Mesenchymal stem cell (in vitro differentiated cells and primary cell): ENCODE measurements around the gene CCR3.
A peak's percentile ranks its signal among the peaks of the same experiment; 100 is the strongest.

Experiments
- DNase-seq: peaks from one replicate; pipeline ENCODE4 v3.0.0-alpha.2; 2013
- H2AFZ ChIP-seq: one replicate; pipeline ENCODE4 v1.6.1; 2013; ENCODE audit warnings: low read depth, mild to moderate bottlenecking, control low read depth, inconsistent platforms, low read length, moderate library complexity
- H2AK5ac ChIP-seq: 2 replicates; pipeline ENCODE4 v1.6.1; 2013; ENCODE audit warnings: low read length, moderate library complexity, mild to moderate bottlenecking, inconsistent platforms; ENCODE audit not compliant: severe bottlenecking
- H2BK120ac ChIP-seq: one replicate; pipeline ENCODE4 v1.6.1; 2013; ENCODE audit warnings: low read depth, mild to moderate bottlenecking, inconsistent platforms, low read length, moderate library complexity
- H2BK12ac ChIP-seq, 2 experiments: one replicate each; pipeline ENCODE4 v1.6.1; 2013; ENCODE audit warnings: inconsistent platforms in 2 of 2, low read length in 2 of 2, mild to moderate bottlenecking in 2 of 2, moderate library complexity in 2 of 2, control low read depth in 1 of 2
- H2BK15ac ChIP-seq: one replicate; pipeline ENCODE4 v1.6.1; 2013; ENCODE audit warnings: mild to moderate bottlenecking, low read depth, inconsistent platforms; ENCODE audit not compliant: poor library complexity, severe bottlenecking
- H2BK5ac ChIP-seq: 2 replicates; pipeline ENCODE4 v1.6.1; 2013; ENCODE audit warnings: low read depth, mild to moderate bottlenecking, low read length, control low read depth, inconsistent platforms; ENCODE audit not compliant: poor library complexity, severe bottlenecking
- H3K14ac ChIP-seq, 2 experiments: one replicate each; pipeline ENCODE4 v1.6.1; 2013; ENCODE audit warnings: inconsistent platforms in 2 of 2, low read length in 2 of 2, control low read depth in 1 of 2, mild to moderate bottlenecking in 1 of 2, moderate library complexity in 1 of 2
- H3K18ac ChIP-seq, 2 experiments: one replicate each; pipeline ENCODE4 v1.6.1; 2013; ENCODE audit warnings: inconsistent platforms in 2 of 2, low read length in 2 of 2, control low read depth in 1 of 2, low read depth in 1 of 2, mild to moderate bottlenecking in 1 of 2
- H3K23ac ChIP-seq, 2 experiments: one replicate each; pipeline ENCODE4 v1.6.1; 2013; ENCODE audit warnings: inconsistent platforms in 2 of 2, low read length in 2 of 2, mild to moderate bottlenecking in 2 of 2, moderate library complexity in 2 of 2, control low read depth in 1 of 2
- H3K27ac ChIP-seq: 2 replicates; pipeline ENCODE4 v1.5.1; 2013; ENCODE audit warnings: mild to moderate bottlenecking, moderate library complexity, low read length, control low read depth, inconsistent platforms; ENCODE audit not compliant: poor library complexity, severe bottlenecking
- H3K27me3 ChIP-seq, 2 experiments: 2 replicates each; pipeline versions ENCODE4 v1.6.1 to v1.7.0; 2013; ENCODE audit warnings: low read length in 2 of 2, mild to moderate bottlenecking in 2 of 2, moderate library complexity in 2 of 2, control low read depth in 1 of 2, inconsistent platforms in 1 of 2; ENCODE audit not compliant: control insufficient read depth in 1 of 2, insufficient read depth in 1 of 2
- H3K36me3 ChIP-seq, 2 experiments: 2 replicates each; pipeline versions ENCODE4 v1.6.1 to v1.7.0; 2013; ENCODE audit warnings: low read length in 2 of 2, control low read depth in 1 of 2, inconsistent platforms in 1 of 2, low read depth in 1 of 2, mild to moderate bottlenecking in 1 of 2; ENCODE audit not compliant: insufficient read depth in 2 of 2, control insufficient read depth in 1 of 2
- H3K4ac ChIP-seq, 2 experiments: one replicate each; pipeline ENCODE4 v1.6.1; 2013; ENCODE audit warnings: inconsistent platforms in 2 of 2, low read length in 2 of 2, mild to moderate bottlenecking in 2 of 2, moderate library complexity in 2 of 2, control low read depth in 1 of 2, low read depth in 1 of 2
- H3K4me1 ChIP-seq: 2 replicates; pipeline ENCODE4 v1.6.1; 2013; ENCODE audit warnings: low read depth, low read length, control low read depth; ENCODE audit not compliant: control insufficient read depth, insufficient read depth
- H3K4me2 ChIP-seq: 2 replicates; pipeline ENCODE4 v1.6.1; 2013; ENCODE audit warnings: low read length, mild to moderate bottlenecking, inconsistent platforms; ENCODE audit not compliant: poor library complexity, severe bottlenecking
- H3K4me3 ChIP-seq, 2 experiments: 2 replicates each; pipeline versions ENCODE4 v1.5.1 to v1.7.0; 2013; ENCODE audit warnings: low read length in 2 of 2, mild to moderate bottlenecking in 2 of 2, control low read depth in 1 of 2, low read depth in 1 of 2; ENCODE audit not compliant: insufficient read depth in 1 of 2
- H3K79me1 ChIP-seq: replicated peaks from 2 replicates; pipeline ENCODE4 v1.6.1; 2013; ENCODE audit warnings: mild to moderate bottlenecking, control low read depth, low read length, inconsistent platforms; ENCODE audit not compliant: poor library complexity, severe bottlenecking
- H3K9ac ChIP-seq: 2 replicates; pipeline ENCODE4 v1.7.0; 2013; ENCODE audit warnings: mild to moderate bottlenecking, low read length, moderate library complexity
- H3K9me3 ChIP-seq: 2 replicates; pipeline ENCODE4 v1.7.0; 2013; ENCODE audit warnings: mild to moderate bottlenecking, low read length; ENCODE audit not compliant: control insufficient read depth
- H4K8ac ChIP-seq: one replicate; pipeline ENCODE4 v1.6.1; 2013; ENCODE audit warnings: inconsistent platforms, mild to moderate bottlenecking, low read length, moderate library complexity
- H4K91ac ChIP-seq: one replicate; pipeline ENCODE4 v1.6.1; 2013; ENCODE audit warnings: mild to moderate bottlenecking, low read length, inconsistent platforms
- WGBS: methylation state at CpG from one replicate; pipeline ENCODE4 v1.1.7; 2013; ENCODE audit warnings: mixed read lengths; 5-methylcytosine and 5-hydroxymethylcytosine counted together

The CCR3 gene

GRCh38 chr3:46303240-46303639, 61.0 kb downstream of the CCR3 start:
- no peak for DNase-seq
- H2BK15ac ChIP-seq, result no peak overlapping the region
- no peaks in the 10 kb centered on the region for H3K4me1 ChIP-seq
- H3K36me3 ChIP-seq, result no peaks in the 10 kb centered on the region
- H4K91ac ChIP-seq, result no peak overlapping the region
- H2BK12ac ChIP-seq, result no peak overlapping the region
- H3K27me3 ChIP-seq, result peaks cover 0 to 23% of the 10 kb centered on the region in 2 experiments
- no peak overlapping the region for H3K4ac ChIP-seq
- H3K14ac ChIP-seq, result no peak overlapping the region
- H3K9ac ChIP-seq, result no peak overlapping the region
- WGBS, result 93% methylated on average over 3 of the region's 3 CpGs
- H2AFZ ChIP-seq, result no peak overlapping the region
- no peak overlapping the region for H3K18ac ChIP-seq
- no peak overlapping the region for H4K8ac ChIP-seq
- no peak overlapping the region for H3K23ac ChIP-seq
- H3K9me3 ChIP-seq, result no peaks in the 10 kb centered on the region
- H2BK120ac ChIP-seq, result no peak overlapping the region
- no peak overlapping the region for H2BK5ac ChIP-seq
- H3K4me2 ChIP-seq, result no peak overlapping the region
- no peak overlapping the region for H3K27ac ChIP-seq
- H3K4me3 ChIP-seq, result no peak overlapping the region
- no peaks in the 10 kb centered on the region for H3K79me1 ChIP-seq
- no peak overlapping the region for H2AK5ac ChIP-seq

GRCh38 chr3:46304739-46305138, 62.5 kb downstream of the CCR3 start:
- H3K9ac ChIP-seq, result no peak overlapping the region
- no peak overlapping the region for H3K4me2 ChIP-seq
- no peak for DNase-seq
- no peak overlapping the region for H4K91ac ChIP-seq
- no peak overlapping the region for H2BK5ac ChIP-seq
- H3K14ac ChIP-seq, result no peak overlapping the region
- H2BK120ac ChIP-seq, result no peak overlapping the region
- no peak overlapping the region for H3K27ac ChIP-seq
- peaks cover 0 to 14% of the 10 kb centered on the region in 2 experiments for H3K27me3 ChIP-seq
- H3K36me3 ChIP-seq, result no peaks in the 10 kb centered on the region
- no peak overlapping the region for H3K4me3 ChIP-seq
- H2BK12ac ChIP-seq, result no peak overlapping the region
- H2AK5ac ChIP-seq, result no peak overlapping the region
- no peak overlapping the region for H3K4ac ChIP-seq
- H4K8ac ChIP-seq, result no peak overlapping the region
- no peak overlapping the region for H2AFZ ChIP-seq
- no peaks in the 10 kb centered on the region for H3K4me1 ChIP-seq
- 100% methylated on average over 2 of the region's 3 CpGs for WGBS
- no peaks in the 10 kb centered on the region for H3K9me3 ChIP-seq
- no peak overlapping the region for H2BK15ac ChIP-seq
- H3K79me1 ChIP-seq, result no peaks in the 10 kb centered on the region
- H3K23ac ChIP-seq, result no peak overlapping the region
- no peak overlapping the region for H3K18ac ChIP-seq

GRCh38 chr3:46312991-46313390, 70.7 kb downstream of the CCR3 start:
- Histone ChIP-seq H3K9me3 (no peaks in the 10 kb centered on the region), H3K4me1 (no peaks in the 10 kb centered on the region), H2AFZ (no peak overlapping the region), H3K36me3 (no peaks in the 10 kb centered on the region), H2AK5ac (no peak overlapping the region), H2BK15ac (no peak overlapping the region), H3K23ac (no peak overlapping the region), H3K27ac (no peak overlapping the region), H3K4me3 (no peak overlapping the region), H3K4me2 (no peak overlapping the region), H3K4ac (no peak overlapping the region), H2BK12ac (no peak overlapping the region), H3K79me1 (no peaks in the 10 kb centered on the region), H3K9ac (no peak overlapping the region), H3K27me3 (peaks cover 5 to 9% of the 10 kb centered on the region in 2 experiments), H4K8ac (no peak overlapping the region), H2BK120ac (no peak overlapping the region), H3K18ac (no peak overlapping the region), H4K91ac (no peak overlapping the region), H3K14ac (no peak overlapping the region), H2BK5ac (no peak overlapping the region)
- DNase-seq, result peak; percentile 27
- WGBS, result 89% methylated on average over 1 of the region's 1 CpG

GRCh38 chr3:46314517-46314916, 72.3 kb downstream of the CCR3 start:
- Histone ChIP-seq H2BK15ac (no peak overlapping the region), H3K27me3 (peaks cover 5 to 9% of the 10 kb centered on the region in 2 experiments), H4K91ac (no peak overlapping the region), H2AFZ (no peak overlapping the region), H3K4ac (no peak overlapping the region), H3K9ac (no peak overlapping the region), H3K18ac (no peak overlapping the region), H4K8ac (no peak overlapping the region), H3K4me3 (no peak overlapping the region), H3K79me1 (no peaks in the 10 kb centered on the region), H2BK12ac (no peak overlapping the region), H3K9me3 (no peaks in the 10 kb centered on the region), H3K36me3 (no peaks in the 10 kb centered on the region), H2BK120ac (no peak overlapping the region), H3K4me2 (no peak overlapping the region), H3K23ac (no peak overlapping the region), H3K27ac (no peak overlapping the region), H3K4me1 (no peaks in the 10 kb centered on the region), H2BK5ac (no peak overlapping the region), H3K14ac (no peak overlapping the region), H2AK5ac (no peak overlapping the region)
- no peak for DNase-seq
